NCI-H82 treated with DMSO at 0.1 percent for 48 hours (cell line): ENCODE data around the gene IFT74.
A peak's percentile ranks its signal among the peaks of the same experiment; 100 is the strongest.

ENCODE experiments used
- DNase-seq: peaks from one replicate; lab custom pipeline; 2025; ENCODE audit not compliant: unreplicated experiment; lab: John Stamatoyannopoulos, UW

Gene IFT74

GRCh38 chr9:26973989-26974388 lies 17.8 kb downstream of the IFT74 start:
- DNase-seq, result no peak

- no peak for DNase-seq
Measured at GRCh38 chr9:26974927-26975326, 18.7 kb downstream of the IFT74 start.

GRCh38 chr9:26975728-26976707 lies 19.8 kb downstream of the IFT74 start:
- DNase-seq, result no peak

- no peak for DNase-seq
Measured at GRCh38 chr9:26983340-26983739, 27.1 kb downstream of the IFT74 start.

- no peak for DNase-seq
Measured at GRCh38 chr9:26995810-26996209, 39.6 kb downstream of the IFT74 start.

- no peak for DNase-seq
Measured at GRCh38 chr9:27003426-27004077, 47.3 kb downstream of the IFT74 start.

- no peak for DNase-seq
Measured at GRCh38 chr9:27005491-27005890, 49.3 kb downstream of the IFT74 start, which contains the start of gene LRRC19. LRRC19 (minus strand) TSS chr9:27005672; CDS start chr9:26999694, 5,978 bp downstream.

- DNase-seq, result no peak
Measured at GRCh38 chr9:27019589-27019988, 63.4 kb downstream of the IFT74 start.

GRCh38 chr9:27022920-27023319 lies 66.7 kb downstream of the IFT74 start:
- DNase-seq, result no peak

GRCh38 chr9:27029186-27029585 lies 73.0 kb downstream of the IFT74 start:
- DNase-seq, result no peak

GRCh38 chr9:27033815-27034403 lies 77.7 kb downstream of the IFT74 start:
- peak; percentile 2 for DNase-seq

GRCh38 chr9:27037499-27037898 lies 81.3 kb downstream of the IFT74 start:
- DNase-seq, result no peak

GRCh38 chr9:27041746-27042145 lies 85.5 kb downstream of the IFT74 start:
- DNase-seq, result peak; percentile 11

GRCh38 chr9:27042476-27042875 lies 86.3 kb downstream of the IFT74 start:
- peak; percentile 2 for DNase-seq

GRCh38 chr9:27043176-27043575 lies 87.0 kb downstream of the IFT74 start:
- DNase-seq, result peak; percentile 56

- no peak for DNase-seq
Measured at GRCh38 chr9:27047136-27047535, 90.9 kb downstream of the IFT74 start.

GRCh38 chr9:27053369-27054022 lies 97.3 kb downstream of the IFT74 start:
- no peak for DNase-seq

GRCh38 chr9:27054125-27054524 lies 97.9 kb downstream of the IFT74 start:
- no peak for DNase-seq

- no peak for DNase-seq
Measured at GRCh38 chr9:27054841-27055240, 98.6 kb downstream of the IFT74 start.

GRCh38 chr9:27059412-27059811 lies 103.2 kb downstream of the IFT74 start:
- no peak for DNase-seq

GRCh38 chr9:27059907-27060306 lies 103.7 kb downstream of the IFT74 start:
- no peak for DNase-seq
